Left ventricle myocardium superior (tissue), 1 donor: Measurements from ENCODE around the gene TMEM52B. TPM values are rescaled to one million over a fixed set of nuclear protein-coding genes. Genes with fewer than 3 reads are reported as not detected.
"Not testable (repeated sequence)": the region's sequence is repeated elsewhere in the genome, so short reads cannot be mapped to it uniquely, and the experiment has no call there.

Experiments used
- ATAC-seq: fragments of 200-7000 bp; cut with Tn5 transposase; one replicate; pipeline ENCODE4 v1.9.1; 2020; ENCODE audit warnings: mild to moderate bottlenecking, moderate library complexity
- DNase-seq: peaks from one replicate; pipeline ENCODE4 v3.0.0-alpha.2; 2020
- intact Hi-C: fragments of 100-400 bp; cut with micrococcal nuclease; formaldehyde crosslinking; loops from one replicate; pipeline ENCODE4 v1.11.0; 2022
- total RNA-seq: library from RNA; stranded (reverse); fragmentation: NEBNext Ultra II Directional; extraction: Animal tissue kit (Norgen Biotek cat#: 25700); gene quantifications from one replicate; pipeline ENCODE4 v1.2.1, GENCODE V29; 2021
- donor health status: DM: no; HTN: yes; CAD: no; lungs with severe emphysema.

TMEM52B gene
- total RNA-seq, 1 donor from 2014 or later: not detected

GRCh38 chr12:10167599-10167998 lies 11.2 kb upstream of the TMEM52B start:
- ATAC-seq (peak; percentile 76), DNase-seq (no peak)
- intact Hi-C loops: no loop called here

- no peak for DNase-seq
- ATAC-seq: no peak
- intact Hi-C loops: no loop called here
Observed at GRCh38 chr12:10169104-10169503, 9.7 kb upstream of the TMEM52B start.

DNA sequence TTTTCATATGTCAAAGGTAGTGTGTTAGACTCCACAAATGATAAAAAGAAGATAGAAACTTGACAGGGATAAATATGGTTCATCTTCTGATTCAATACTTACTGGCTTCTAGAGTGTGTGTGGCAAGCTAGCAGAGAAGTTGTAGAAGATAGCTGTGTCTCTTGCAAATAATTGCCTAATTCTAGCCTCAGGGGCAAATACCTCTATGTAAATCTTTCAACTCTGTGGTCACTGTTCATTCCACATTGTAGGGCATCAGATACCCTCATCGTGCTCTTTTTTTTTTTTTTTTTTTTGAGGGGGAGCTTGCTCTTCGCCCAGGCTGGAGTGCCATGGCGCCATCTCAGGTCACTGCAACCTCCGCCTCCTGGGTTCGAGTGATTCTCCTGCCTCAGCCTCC lies 8.6 kb upstream of the TMEM52B start:
- DNase-seq (no peak), ATAC-seq (no peak)
- intact Hi-C loops: no loop called here

DNA sequence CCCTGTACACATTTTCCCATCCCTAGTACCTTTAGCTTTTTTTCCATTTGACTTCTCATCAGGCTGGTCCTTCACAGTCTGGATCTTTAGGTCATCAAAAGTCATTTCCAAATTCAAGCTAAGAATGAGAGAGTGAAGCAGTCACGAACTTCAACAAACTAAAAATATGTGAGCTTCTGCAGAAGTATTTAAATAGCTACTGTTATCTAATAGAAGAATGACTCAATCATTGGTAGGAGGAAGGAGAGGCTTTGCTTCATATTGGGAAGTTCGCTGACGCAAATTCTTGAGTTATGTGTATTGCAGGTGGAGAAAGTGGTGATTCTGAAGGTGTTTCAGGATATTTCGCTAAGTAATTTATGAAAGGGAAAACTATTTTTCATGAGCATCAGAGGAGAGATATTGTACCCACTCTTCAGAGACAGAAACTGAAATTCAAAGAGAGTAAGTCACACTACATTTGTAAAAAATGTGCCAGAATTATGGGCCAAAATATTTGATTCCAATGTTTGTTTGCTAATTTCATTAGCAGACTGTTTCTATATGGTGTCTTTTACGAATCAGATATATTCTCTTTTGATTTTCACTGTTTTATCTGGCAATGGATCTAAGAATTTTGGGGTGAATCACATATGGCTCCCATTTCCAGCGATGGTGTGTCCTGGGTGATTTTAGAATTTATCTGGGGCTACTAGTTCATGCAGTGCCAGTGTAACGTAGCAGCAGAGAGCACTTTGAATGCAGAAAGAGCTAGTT lies 6.7 kb upstream of the TMEM52B start, which contains the start of gene OLR1:
Gene OLR1 (minus strand): TSS at position 160 of the 756 bp plus-strand sequence. CDS start 55 bp downstream, at position 105.
- DNase-seq: no peak
- no peak for ATAC-seq
- intact Hi-C loops: no loop called here

GRCh38 chr12:10174986-10175614 lies 3.7 kb upstream of the TMEM52B start:
- DNase-seq (no peak), ATAC-seq (no peak)
- intact Hi-C loops: no loop called here

- no peak for DNase-seq
- no peak for ATAC-seq
- intact Hi-C loops: no loop called here
Observed at GRCh38 chr12:10175846-10176636, 2.8 kb upstream of the TMEM52B start.

- DNase-seq: no peak
- intact Hi-C loops: no loop called here
- ATAC-seq: no peak
Observed at GRCh38 chr12:10179776-10180181, 947 bp downstream of the TMEM52B start.

GRCh38 chr12:10182354-10183049 lies 3.7 kb downstream of the TMEM52B start:
- no peak for ATAC-seq

DNA sequence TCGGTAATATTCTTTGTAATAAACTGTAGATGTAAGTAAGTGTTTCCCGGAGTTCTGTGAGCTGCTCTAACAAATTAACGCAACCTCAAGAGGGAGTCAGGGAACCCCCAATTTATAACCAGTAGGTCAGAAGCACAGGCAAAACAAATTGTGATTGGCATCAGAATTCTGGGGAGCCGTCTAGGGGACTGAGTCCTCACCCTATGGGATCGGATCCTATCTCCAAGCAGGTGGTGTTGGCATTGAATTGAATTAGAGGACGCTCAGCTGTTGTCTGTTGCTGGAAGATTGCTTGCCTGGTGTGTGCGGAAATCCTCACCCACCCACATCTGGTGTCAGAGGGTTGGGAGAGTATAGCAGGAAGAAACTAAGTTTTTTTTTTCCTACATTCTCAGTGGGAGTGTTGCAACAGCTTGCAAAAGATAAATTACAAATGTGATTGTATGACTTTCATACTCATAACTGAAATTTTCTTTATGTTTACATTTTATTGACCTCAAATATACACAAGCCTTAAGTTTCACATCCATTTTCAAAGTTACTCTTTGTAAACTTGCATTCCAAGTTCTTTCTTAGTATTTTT lies 5.5 kb downstream of the TMEM52B start:
- DNase-seq: no peak
- intact Hi-C loops: no loop called here
- ATAC-seq: peak; percentile 43

More at GRCh38 chr12:10182354-10183049, 3.7 kb downstream of the TMEM52B start:
- no peak for DNase-seq
- intact Hi-C loops: no loop called here

- intact Hi-C loops: no loop called here
Observed at GRCh38 chr12:10186299-10186698, 7.5 kb downstream of the TMEM52B start.

DNA sequence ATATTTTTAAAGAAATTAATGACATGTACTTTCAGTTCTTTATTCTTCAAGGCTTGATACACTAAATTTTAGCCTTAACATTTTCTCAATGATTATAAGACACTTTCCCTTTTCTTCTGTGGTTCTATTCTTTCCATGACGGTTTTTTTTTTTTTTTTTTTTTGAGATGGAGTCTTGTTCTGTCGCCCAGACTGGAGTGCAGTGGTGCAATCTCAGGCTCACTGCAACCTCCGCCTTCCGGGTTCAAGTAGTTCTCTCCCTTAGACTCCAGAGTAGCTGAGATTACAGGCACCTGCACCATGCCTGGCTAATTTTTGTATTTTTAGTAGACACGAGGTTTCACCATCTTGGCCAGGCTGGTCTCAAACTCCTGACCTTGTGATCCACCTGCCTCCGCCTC lies 8.1 kb downstream of the TMEM52B start:
- DNase-seq, ATAC-seq, intact Hi-C loops: not testable (repeated sequence)

More at GRCh38 chr12:10186299-10186698, 7.5 kb downstream of the TMEM52B start:
- peak; percentile 25 for ATAC-seq
- DNase-seq: peak; percentile 46

- ATAC-seq: peak; percentile 86
- intact Hi-C loops: loop anchor here (5.0 kb wide), 1 partner anchor 37 kb away; no protein-coding TSS in a partner anchor
- peak; percentile 61 for DNase-seq
Observed at GRCh38 chr12:10189653-10190052, 10.8 kb downstream of the TMEM52B start.

- DNase-seq: peak; percentile 51
- peak; percentile 98 for ATAC-seq
- intact Hi-C loops: loop anchor here (5.0 kb wide), 1 partner anchor 38 kb away; no protein-coding TSS in a partner anchor
Observed at GRCh38 chr12:10190558-10191388, 11.9 kb downstream of the TMEM52B start.

DNA sequence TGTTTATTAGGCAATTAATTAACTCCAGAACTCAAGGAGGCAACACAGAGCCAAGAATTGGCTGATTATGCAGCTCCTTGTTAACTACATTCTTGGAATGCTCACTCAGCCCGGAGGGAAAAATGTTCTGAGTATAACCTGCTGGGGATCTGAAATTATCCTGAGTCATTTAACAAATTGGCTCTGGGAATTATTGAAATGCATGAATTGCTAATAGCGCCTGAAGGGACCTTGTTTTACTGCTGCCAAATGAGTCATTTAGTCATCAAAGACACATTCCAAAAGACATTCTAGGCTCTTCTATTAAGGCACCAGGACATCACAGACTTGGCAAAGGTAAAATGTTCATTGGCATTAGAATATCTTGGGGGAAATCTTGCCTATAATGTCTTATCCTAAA lies 13.0 kb downstream of the TMEM52B start:
- ATAC-seq (no peak), DNase-seq (no peak)
- intact Hi-C loops: loop anchor here (5.0 kb wide), 1 partner anchor 40 kb away; no protein-coding TSS in a partner anchor

DNA sequence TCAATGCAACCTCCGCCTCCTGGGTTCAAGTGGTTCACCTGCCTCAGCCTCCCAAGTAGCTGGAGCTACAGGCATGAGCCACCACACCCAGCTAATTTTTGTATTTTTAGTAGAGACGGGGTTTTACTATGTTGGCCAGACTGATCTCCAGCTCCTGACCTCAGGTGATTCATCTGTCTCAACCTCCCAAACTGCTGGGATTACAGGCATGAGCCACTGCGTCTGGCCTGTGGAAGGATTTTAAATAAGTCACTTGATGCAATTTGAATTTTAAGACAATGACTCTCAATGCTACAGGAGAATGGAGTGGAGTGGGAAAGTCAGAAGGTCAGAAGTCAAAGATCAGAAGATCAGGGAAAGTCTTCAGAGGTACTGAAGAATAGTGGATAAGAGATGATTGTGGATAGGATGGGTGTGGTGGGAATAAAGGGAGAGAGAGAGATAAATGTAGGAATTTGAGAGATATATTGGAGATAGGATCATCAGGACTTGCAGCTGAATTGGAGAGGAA lies 15.4 kb downstream of the TMEM52B start:
- ATAC-seq (no peak), DNase-seq (no peak)
- intact Hi-C loops: loop anchor here (5.0 kb wide), 1 partner anchor 42 kb away; no protein-coding TSS in a partner anchor

DNA sequence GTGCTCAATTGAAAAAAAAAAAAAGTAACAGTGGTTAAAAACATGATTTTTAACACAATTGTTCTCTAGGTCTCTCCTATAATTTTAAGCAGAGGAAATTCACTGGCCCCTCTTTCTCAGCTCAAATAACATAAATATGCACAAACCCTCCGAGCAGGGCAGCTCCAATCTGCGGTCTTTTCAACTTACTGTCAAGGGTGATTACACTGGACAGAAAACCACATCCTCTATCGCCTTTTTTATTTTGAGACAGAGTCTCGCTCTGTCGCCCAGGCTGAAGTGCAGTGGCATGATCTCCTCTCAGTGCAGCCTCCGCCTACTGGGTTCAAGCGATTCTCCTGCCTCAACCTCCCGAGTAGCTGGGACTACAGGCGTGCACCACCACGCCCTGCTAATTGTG lies 17.4 kb downstream of the TMEM52B start:
- intact Hi-C loops: no loop called here
- ATAC-seq: no peak
- no peak for DNase-seq

DNA sequence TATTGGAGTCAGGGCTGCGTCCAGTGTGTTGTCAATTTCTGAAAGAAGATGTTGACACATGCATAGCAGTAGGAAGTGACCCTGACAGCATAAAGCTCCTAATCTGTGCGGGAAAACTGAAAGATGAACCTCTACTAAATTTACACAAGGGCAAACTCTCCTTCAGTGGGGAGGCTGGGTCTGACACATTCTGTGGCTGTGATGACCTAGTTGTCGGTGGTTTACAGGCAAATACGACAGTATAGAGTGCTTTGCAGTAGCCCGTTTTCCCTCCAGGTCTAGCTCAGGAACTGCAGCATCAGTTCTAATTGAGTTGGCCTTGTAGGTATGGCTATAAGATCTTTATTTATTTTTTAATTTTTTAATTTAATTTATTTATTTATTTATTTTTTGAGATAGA lies 19.0 kb downstream of the TMEM52B start:
- intact Hi-C loops: no loop called here
- ATAC-seq: no peak
- no peak for DNase-seq

DNA sequence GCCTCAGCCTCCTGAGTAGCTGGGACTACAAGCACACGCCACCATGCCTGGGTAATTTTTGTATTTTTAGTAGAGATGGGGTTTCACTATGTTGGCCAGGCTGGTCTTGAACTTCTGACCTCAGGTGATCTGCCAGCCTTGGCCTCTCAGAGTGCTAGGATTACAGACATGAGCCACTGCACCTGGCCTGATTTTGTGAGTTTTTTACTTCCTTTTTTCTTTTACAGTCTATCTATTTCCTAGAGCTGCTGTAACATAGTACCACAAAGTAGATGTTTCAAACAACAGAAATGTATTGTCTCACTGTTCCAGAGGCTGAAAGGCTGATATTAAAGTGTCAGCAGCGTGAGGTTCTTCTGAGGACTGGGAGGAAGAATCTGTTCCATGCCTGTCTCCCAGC lies 25.7 kb downstream of the TMEM52B start:
- intact Hi-C loops, DNase-seq, ATAC-seq: not testable (repeated sequence)
